ENCODE measurements around the gene DUSP10. TPM values are rescaled to one million over a fixed set of nuclear protein-coding genes. Genes with fewer than 3 reads are reported as not detected.

The DUSP10 gene
- total and polyA plus RNA-seq, 2 donors (not counting 1 experiment from before 2014, with no cell fraction given): 22.8 to 37.7 TPM

DNA sequence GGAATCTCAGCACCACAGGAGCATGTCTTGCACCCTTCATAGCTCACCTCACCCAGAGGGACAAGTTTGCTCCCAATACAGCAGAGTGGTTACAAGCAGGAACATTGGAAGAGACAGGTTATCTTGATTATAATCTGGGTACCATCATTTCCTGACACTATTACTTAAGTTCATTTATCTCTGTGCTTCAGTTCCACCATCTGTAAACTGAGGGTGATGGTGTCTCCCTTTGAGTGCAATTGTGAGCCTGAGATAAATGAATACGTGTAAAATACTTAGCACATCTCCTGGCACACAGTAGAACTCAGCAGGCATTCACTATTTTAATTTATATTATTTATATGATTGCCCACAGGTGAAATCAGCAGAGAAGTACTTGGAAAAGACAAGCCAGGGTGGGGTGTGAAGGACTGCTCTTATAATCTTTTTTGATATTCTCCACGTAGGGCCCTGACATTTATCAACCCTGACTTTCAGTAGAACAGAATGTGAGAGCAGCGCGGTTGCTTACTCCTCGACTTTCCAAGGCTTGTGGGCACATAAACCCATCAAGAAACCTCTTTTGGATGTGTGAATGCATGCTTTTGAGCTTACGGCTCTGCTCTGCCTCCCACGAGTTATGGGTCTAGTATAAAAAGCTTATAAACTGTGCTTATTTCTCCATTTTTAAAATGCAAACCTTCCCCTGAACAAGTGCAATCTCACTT is 34.9 kb downstream of the DUSP10 start:
- H3K4me1 ChIP-seq (ENCODE audit: control insufficient read depth in 2 of 2, insufficient read depth in 2 of 2, low read length in 2 of 2): peaks cover 20 to 21% of the 10 kb centered on the region in 2 donors
- POLR2A ChIA-PET: no interaction called here

DNA sequence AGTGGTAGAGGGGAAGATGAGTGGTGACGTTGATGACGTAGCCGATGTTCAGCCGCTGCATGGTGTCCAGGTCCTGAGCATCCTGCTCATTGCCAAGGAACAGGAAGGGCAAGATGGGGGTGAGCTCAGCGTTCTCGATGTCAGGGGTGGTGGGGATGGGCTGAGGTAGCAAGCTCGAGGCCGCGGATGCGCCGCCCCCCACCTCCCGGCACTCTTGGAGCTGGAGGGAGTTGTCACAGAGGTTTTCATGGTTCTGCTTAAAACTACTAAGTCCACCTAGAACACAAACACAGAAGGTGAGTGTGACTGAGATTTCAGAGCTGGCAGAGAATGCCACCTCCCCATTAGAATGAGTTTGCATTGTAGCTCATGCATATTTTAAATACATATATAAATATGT is 35.7 kb downstream of the DUSP10 start:
- H3K9ac ChIP-seq (ENCODE audit: low read length): no peak overlapping the region
- Mint-ChIP-seq H3K4me1 (peaks cover 30% of the 10 kb centered on the region), H3K9me3 (ENCODE audit: insufficient read depth) (no peaks in the 10 kb centered on the region), H3K27me3 (no peaks in the 10 kb centered on the region), H3K4me3 (no peak overlapping the region), H3K27ac (no peak overlapping the region)
- no peak overlapping the region for H3K4me2 ChIP-seq (replicated peaks; ENCODE audit: low read depth, low read length, poor library complexity, severe bottlenecking)
- no peak for TF ChIP-seq EZH2 (IDR thresholded peaks at IDR 0.05; ENCODE audit: borderline replicate concordance, insufficient read depth, low read depth, low read length, poor library complexity, severe bottlenecking)
- TF ChIP-seq, protein P1, sequence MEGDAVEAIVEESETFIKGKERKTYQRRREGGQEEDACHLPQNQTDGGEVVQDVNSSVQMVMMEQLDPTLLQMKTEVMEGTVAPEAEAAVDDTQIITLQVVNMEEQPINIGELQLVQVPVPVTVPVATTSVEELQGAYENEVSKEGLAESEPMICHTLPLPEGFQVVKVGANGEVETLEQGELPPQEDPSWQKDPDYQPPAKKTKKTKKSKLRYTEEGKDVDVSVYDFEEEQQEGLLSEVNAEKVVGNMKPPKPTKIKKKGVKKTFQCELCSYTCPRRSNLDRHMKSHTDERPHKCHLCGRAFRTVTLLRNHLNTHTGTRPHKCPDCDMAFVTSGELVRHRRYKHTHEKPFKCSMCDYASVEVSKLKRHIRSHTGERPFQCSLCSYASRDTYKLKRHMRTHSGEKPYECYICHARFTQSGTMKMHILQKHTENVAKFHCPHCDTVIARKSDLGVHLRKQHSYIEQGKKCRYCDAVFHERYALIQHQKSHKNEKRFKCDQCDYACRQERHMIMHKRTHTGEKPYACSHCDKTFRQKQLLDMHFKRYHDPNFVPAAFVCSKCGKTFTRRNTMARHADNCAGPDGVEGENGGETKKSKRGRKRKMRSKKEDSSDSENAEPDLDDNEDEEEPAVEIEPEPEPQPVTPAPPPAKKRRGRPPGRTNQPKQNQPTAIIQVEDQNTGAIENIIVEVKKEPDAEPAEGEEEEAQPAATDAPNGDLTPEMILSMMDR (IDR thresholded peaks at IDR 0.05): no peak
- no peak overlapping the region for H2AFZ ChIP-seq (ENCODE audit: insufficient read depth, low read depth, low read length, poor library complexity, severe bottlenecking)
- DNase-seq: no peak
- H3K9me3 ChIP-seq (ENCODE audit: control extremely low read depth in 1 of 3, control insufficient read depth in 2 of 3, insufficient read depth in 1 of 3, low read length in 2 of 3): no peaks in the 10 kb centered on the region
- no peak overlapping the region for H3K4me3 ChIP-seq (ENCODE audit: control extremely low read depth in 1 of 5, extremely low read depth in 1 of 5, insufficient read depth in 1 of 5, low read depth in 2 of 5, low read length in 4 of 5)
- 98% methylated on average over 6 of the region's 12 CpGs for WGBS (ENCODE audit: insufficient coverage)
- H3K27ac ChIP-seq (ENCODE audit: low read length in 2 of 2): no peak overlapping the region
- ATAC-seq (ENCODE audit: low read depth): no peak
- ChIA-PET CTCF (no interaction called here), POLR2A (no interaction called here)
- peaks cover 17 to 18% of the 10 kb centered on the region in 2 donors for H3K4me1 ChIP-seq (ENCODE audit: control insufficient read depth in 2 of 2, insufficient read depth in 2 of 2, low read length in 2 of 2)
- H4K20me1 ChIP-seq (ENCODE audit: control insufficient read depth, insufficient read depth, low read length, poor library complexity, severe bottlenecking): no peaks in the 10 kb centered on the region
- H3K36me3 ChIP-seq (replicated peaks in 1 of 2; ENCODE audit: control extremely low read depth in 1 of 2, control insufficient read depth in 1 of 2, extremely low read depth in 1 of 2, insufficient read depth in 2 of 2, low read length in 1 of 2): peaks cover 0 to 19% of the 10 kb centered on the region in 2 experiments
- no peaks in the 10 kb centered on the region for H3K27me3 ChIP-seq (replicated peaks in 1 of 4; ENCODE audit: control extremely low read depth in 1 of 4, control insufficient read depth in 3 of 4, insufficient read depth in 4 of 4, low read length in 3 of 4)
- intact Hi-C loops (cut with micrococcal nuclease): no loop called here
- H3K79me2 ChIP-seq (ENCODE audit: control insufficient read depth, insufficient read depth, low read length): peaks cover 23% of the 10 kb centered on the region

More for the DNA sequence above, 34.9 kb downstream of the DUSP10 start:
- CTCF ChIA-PET: interaction anchor here (1.3 to 3.2 kb wide), 2 partner anchors 34 to 175 kb away, joined by 3 to 16 read pairs; partner anchors contain the start of gene DUSP10
- Histone ChIP-seq H3K9me3 (ENCODE audit: control extremely low read depth in 1 of 3, control insufficient read depth in 2 of 3, insufficient read depth in 1 of 3, low read length in 2 of 3) (no peaks in the 10 kb centered on the region), H3K4me3 (ENCODE audit: control extremely low read depth in 1 of 5, extremely low read depth in 1 of 5, insufficient read depth in 1 of 5, low read depth in 2 of 5, low read length in 4 of 5) (no peak overlapping the region), H4K20me1 (ENCODE audit: control insufficient read depth, insufficient read depth, low read length, poor library complexity, severe bottlenecking) (no peaks in the 10 kb centered on the region), H2AFZ (ENCODE audit: insufficient read depth, low read depth, low read length, poor library complexity, severe bottlenecking) (no peak overlapping the region), H3K27me3 (replicated peaks in 1 of 4; ENCODE audit: control extremely low read depth in 1 of 4, control insufficient read depth in 3 of 4, insufficient read depth in 4 of 4, low read length in 3 of 4) (no peaks in the 10 kb centered on the region), H3K79me2 (ENCODE audit: control insufficient read depth, insufficient read depth, low read length) (peaks cover 27% of the 10 kb centered on the region), H3K4me2 (replicated peaks; ENCODE audit: low read depth, low read length, poor library complexity, severe bottlenecking) (no peak overlapping the region), H3K9ac (ENCODE audit: low read length) (no peak overlapping the region), H3K27ac (ENCODE audit: low read length in 2 of 2) (no peak overlapping the region), H3K36me3 (replicated peaks in 1 of 2; ENCODE audit: control extremely low read depth in 1 of 2, control insufficient read depth in 1 of 2, extremely low read depth in 1 of 2, insufficient read depth in 2 of 2, low read length in 1 of 2) (peaks cover 0 to 19% of the 10 kb centered on the region in 2 experiments)
- Mint-ChIP-seq H3K4me3 (no peak overlapping the region), H3K27ac (no peak overlapping the region), H3K4me1 (peaks cover 38% of the 10 kb centered on the region), H3K27me3 (no peaks in the 10 kb centered on the region), H3K9me3 (ENCODE audit: insufficient read depth) (no peaks in the 10 kb centered on the region)
- no peak for ATAC-seq (ENCODE audit: low read depth)
- WGBS (ENCODE audit: insufficient coverage): no CpG with 5 or more reads among the region's 7 CpGs
- no peak for DNase-seq
- TF ChIP-seq, protein P1 (IDR thresholded peaks at IDR 0.05): no peak
- TF ChIP-seq EZH2 (IDR thresholded peaks at IDR 0.05; ENCODE audit: borderline replicate concordance, insufficient read depth, low read depth, low read length, poor library complexity, severe bottlenecking): no peak
- intact Hi-C loops (cut with micrococcal nuclease): no loop called here

All from B cell (primary cell).